Mucosa of descending colon (tissue), 3 donors: ENCODE measurements around the gene EDEM1. TPM values are rescaled to one million over a fixed set of nuclear protein-coding genes. Genes with fewer than 3 reads are reported as not detected.

ENCODE experiments used
- ATAC-seq: fragments of 200-7000 bp; cut with Tn5 transposase; one replicate; pipeline ENCODE4 v1.9.1; 2020; ENCODE audit warnings: mild to moderate bottlenecking, moderate library complexity
- DNase-seq, 3 donors: peaks; one replicate each; pipeline ENCODE4 v3.0.0-alpha.2; 2020
- H3K36me3 ChIP-seq: fragments of 200-600 bp; one replicate; pipeline ENCODE4 v1.8.0; 2021; ENCODE audit warnings: low read depth, mild to moderate bottlenecking
- H3K4me1 ChIP-seq: fragments of 200-600 bp; one replicate; pipeline ENCODE4 v1.8.0; 2021; ENCODE audit warnings: low read depth, mild to moderate bottlenecking
- H3K4me3 ChIP-seq: fragments of 200-600 bp; one replicate; pipeline ENCODE4 v1.8.0; 2021; ENCODE audit warnings: mild to moderate bottlenecking
- H3K9me3 ChIP-seq: fragments of 200-600 bp; one replicate; pipeline ENCODE4 v1.8.0; 2021; ENCODE audit warnings: mild to moderate bottlenecking
- intact Hi-C, 2 donors: fragments of 100-400 bp; cut with DNase I in 1 of 2; cut with micrococcal nuclease in 1 of 2; formaldehyde crosslinking; loops; one replicate each; pipeline versions ENCODE4 v1.11.0 to v1.11.1; 2022; cut with DNase I, micrococcal nuclease
- total RNA-seq, 3 donors: library from RNA; stranded (reverse); fragmentation: NEBNext Ultra II Directional in 2 of 3; extraction: Animal tissue kit (Norgen Biotek cat#: 25700) in 2 of 3; gene quantifications; one replicate each; pipeline versions ENCODE4 v1.2.1 to v1.2.4, GENCODE V29; 2021 to 2023
- TF ChIP-seq, protein P1 (sequence below): fragments of 200-600 bp; IDR thresholded peaks from one replicate; pipeline ENCODE4 v1.8.0; 2022; ENCODE audit warnings: antibody characterized with exemption, mild to moderate bottlenecking
- donor health status: DM: no; HTN: no; CAD: no; lungs with moderate emphysema.
- donor health status: DM: no; HTN: no; CAD: no.
- donor health status: DM: no; HTN: yes; CAD: no.

EDEM1 gene
- total RNA-seq, 3 donors from 2014 or later, result 30.3 to 52.6 (median 45.4) TPM

DNA sequence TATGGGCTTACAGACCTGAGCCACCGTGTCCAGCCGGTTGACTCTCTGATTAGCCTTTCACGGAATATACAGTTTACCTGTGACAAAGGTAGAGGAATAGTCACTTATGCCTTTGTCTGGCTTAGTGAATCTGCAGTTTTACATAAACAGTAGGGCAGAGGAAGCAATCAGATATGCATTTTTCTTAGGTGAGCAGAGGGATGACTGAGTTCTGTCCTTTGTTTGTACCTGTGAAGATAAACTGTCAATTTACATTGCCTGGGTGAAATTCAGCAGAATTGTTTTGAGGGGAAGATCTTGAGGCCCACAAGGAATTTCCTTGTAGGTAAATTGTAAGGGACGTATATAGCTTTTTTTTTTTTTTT lies 10.8 kb downstream of the EDEM1 start:
- intact Hi-C loops, result no loop called here
- TF ChIP-seq, protein P1, sequence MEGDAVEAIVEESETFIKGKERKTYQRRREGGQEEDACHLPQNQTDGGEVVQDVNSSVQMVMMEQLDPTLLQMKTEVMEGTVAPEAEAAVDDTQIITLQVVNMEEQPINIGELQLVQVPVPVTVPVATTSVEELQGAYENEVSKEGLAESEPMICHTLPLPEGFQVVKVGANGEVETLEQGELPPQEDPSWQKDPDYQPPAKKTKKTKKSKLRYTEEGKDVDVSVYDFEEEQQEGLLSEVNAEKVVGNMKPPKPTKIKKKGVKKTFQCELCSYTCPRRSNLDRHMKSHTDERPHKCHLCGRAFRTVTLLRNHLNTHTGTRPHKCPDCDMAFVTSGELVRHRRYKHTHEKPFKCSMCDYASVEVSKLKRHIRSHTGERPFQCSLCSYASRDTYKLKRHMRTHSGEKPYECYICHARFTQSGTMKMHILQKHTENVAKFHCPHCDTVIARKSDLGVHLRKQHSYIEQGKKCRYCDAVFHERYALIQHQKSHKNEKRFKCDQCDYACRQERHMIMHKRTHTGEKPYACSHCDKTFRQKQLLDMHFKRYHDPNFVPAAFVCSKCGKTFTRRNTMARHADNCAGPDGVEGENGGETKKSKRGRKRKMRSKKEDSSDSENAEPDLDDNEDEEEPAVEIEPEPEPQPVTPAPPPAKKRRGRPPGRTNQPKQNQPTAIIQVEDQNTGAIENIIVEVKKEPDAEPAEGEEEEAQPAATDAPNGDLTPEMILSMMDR, result no peak
- Histone ChIP-seq H3K4me1 (no peaks in the 10 kb centered on the region), H3K4me3 (no peak overlapping the region), H3K9me3 (no peaks in the 10 kb centered on the region), H3K36me3 (peaks cover 6% of the 10 kb centered on the region)
- no peak for ATAC-seq
- no peak for DNase-seq

DNA sequence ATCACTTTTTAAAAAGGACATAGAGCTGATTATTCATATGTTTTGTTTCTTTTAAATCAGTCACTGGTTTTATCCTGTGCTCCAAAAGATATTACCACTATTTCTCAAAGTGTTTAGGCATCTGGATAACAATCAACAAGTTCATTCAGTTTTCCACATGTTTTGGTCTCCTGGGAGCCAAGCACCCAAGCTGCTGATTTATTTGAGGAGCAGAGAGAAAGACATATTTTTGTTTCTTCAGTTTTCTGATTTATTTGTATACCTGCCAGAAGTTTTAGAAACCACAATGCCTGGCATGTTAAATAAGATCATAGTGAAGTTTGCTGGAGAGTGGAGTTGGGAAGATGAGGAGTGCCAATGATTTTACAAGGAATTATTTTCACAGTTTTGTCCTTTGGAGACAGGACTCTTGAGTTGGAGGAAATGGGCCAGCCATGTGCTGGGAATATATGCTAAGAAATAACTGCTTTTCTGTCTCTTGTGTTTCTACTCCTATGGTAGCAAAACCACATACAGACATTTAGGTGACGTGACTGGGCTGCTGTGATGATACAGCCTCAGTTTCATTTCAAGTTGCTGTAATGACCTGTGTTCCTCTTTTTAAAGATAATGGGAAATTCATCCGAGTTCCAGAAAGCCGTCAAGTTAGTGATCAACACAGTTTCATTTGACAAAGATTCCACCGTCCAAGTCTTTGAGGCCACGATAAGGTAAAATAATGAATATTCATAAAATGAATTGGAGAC lies 11.7 kb downstream of the EDEM1 start:
- ATAC-seq (peak; percentile 17), DNase-seq (no peak)
- H3K9me3 ChIP-seq, result no peaks in the 10 kb centered on the region
- peaks cover 6% of the 10 kb centered on the region for H3K36me3 ChIP-seq
- no peak overlapping the region for H3K4me3 ChIP-seq
- H3K4me1 ChIP-seq, result no peaks in the 10 kb centered on the region
- TF ChIP-seq, protein P1, result no peak
- intact Hi-C loops, result no loop called here

DNA sequence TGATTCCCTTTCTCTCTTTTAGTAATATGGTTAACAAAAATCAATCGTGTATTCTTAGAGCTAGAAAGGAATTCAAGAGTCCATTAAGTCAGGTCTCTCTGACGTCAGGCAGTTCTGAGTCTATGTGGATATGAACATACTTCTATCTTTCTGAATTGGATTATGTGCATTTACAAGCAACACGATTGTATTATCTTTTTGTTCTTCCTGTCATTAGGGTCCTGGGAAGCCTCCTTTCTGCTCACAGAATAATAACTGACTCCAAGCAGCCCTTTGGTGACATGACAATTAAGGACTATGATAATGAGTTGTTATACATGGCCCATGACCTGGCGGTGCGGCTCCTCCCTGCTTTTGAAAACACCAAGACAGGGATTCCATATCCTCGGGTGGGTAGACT lies 14.0 kb downstream of the EDEM1 start:
- Histone ChIP-seq H3K36me3 (peaks cover 6% of the 10 kb centered on the region), H3K9me3 (no peaks in the 10 kb centered on the region), H3K4me3 (no peak overlapping the region), H3K4me1 (no peaks in the 10 kb centered on the region)
- intact Hi-C loops, result no loop called here
- DNase-seq (no peak), ATAC-seq (no peak)
- TF ChIP-seq, protein P1, result no peak

DNA sequence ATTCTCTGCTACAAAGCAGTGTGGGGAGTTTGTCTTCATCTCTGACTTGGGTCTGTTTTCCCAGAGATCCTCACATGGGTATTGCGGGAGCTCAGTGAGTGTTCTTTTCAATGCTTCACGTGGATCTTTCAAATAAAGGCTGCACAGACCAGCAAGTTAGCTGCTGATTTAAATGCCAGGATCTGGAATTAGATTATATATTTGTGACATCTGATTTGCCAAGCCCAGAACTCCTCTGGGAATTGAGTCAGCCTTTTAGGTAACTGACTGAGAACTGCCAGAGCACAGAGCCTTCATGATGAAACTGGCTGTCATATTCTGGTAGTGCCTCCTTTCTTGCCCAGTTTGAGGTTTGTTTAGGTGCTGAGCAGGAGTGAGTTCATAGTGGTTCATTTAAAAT lies 14.7 kb downstream of the EDEM1 start:
- ATAC-seq, result no peak
- intact Hi-C loops, result no loop called here

DNA sequence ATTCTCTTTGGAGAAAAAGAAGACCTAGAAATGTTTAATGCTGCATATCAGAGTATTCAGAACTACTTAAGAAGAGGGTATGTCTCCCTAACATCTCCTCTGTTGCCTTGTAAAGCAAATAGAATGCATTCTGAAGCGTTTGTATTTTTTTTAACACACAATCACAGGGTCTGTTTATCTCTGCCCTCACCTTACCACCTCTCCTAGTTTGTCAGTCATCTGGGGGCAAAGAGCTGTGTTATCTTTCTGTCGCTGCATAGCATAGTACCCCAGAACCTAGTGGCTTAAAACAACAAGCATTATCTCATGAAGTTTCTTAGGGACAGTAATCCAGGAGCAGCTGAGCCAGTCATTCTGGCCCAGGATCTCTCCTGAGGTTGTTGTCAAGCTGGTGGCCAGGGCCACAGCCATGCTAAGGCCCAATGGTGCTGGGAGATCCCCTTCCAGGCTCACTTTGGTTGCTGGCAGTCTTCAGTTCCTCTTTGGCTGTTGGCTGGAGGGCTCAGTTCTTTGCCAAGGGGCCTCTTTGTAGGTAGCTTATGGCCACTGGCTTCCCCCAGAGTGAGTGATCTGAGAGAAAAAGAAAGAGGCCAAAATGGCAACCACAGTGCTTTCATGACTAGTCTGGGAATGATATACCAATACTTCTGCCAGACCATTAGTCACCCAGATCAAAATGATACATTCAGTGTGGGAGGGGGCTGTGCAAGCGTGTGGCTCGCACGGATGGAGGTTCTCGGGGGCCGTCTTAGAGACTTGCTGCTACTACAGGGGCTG lies 17.8 kb downstream of the EDEM1 start:
- intact Hi-C loops, result no loop called here

More for the DNA sequence above, 14.7 kb downstream of the EDEM1 start:
- Histone ChIP-seq H3K9me3 (no peaks in the 10 kb centered on the region), H3K4me3 (no peak overlapping the region), H3K4me1 (no peaks in the 10 kb centered on the region), H3K36me3 (peaks cover 6% of the 10 kb centered on the region)
- TF ChIP-seq, protein P1, result no peak
- no peak for DNase-seq

More for the DNA sequence above, 17.8 kb downstream of the EDEM1 start:
- Histone ChIP-seq H3K4me1 (no peaks in the 10 kb centered on the region), H3K9me3 (no peaks in the 10 kb centered on the region), H3K4me3 (no peak overlapping the region), H3K36me3 (peaks cover 6% of the 10 kb centered on the region)
- TF ChIP-seq, protein P1, result no peak
- peak; percentile 25 for ATAC-seq
- DNase-seq, result no peak
